ENCODE data around the gene SFRP5. TPM values are rescaled to one million over a fixed set of nuclear protein-coding genes. Genes with fewer than 3 reads are reported as not detected.

The SFRP5 gene
- total RNA-seq, 4 donors from 2014 or later = 0.25 to 2.2 (median 0.93) TPM; not detected in 1

GRCh38 chr10:97784200-97784810, 12.5 kb upstream of the SFRP5 start:
- Histone ChIP-seq H3K4me3 (no peak overlapping the region), H3K9me3 (no peaks in the 10 kb centered on the region), H3K27me3 (no peaks in the 10 kb centered on the region), H3K27ac (no peak overlapping the region), H3K36me3 (no peaks in the 10 kb centered on the region), H3K4me1 (peaks cover 4 to 25% of the 10 kb centered on the region in 2 donors)
- no peak for DNase-seq
- intact Hi-C loops (cut with DNase I; ENCODE audit: low total_unique reads) = no loop called here
- in situ Hi-C loops (cut with MboI; ENCODE audit: low sequenced_read_pairs in 4 of 4) = loop anchor here in 1 of 4 donors (25.0 kb wide), 1 partner anchor 253 kb away; the partner anchor contains the start of gene CRTAC1
- ATAC-seq = no peak
- TF ChIP-seq POLR2A (IDR thresholded peaks at IDR 0.05) (no peak), CTCF (IDR thresholded peaks at IDR 0.05 in 4 of 5, conservative IDR thresholded peaks at IDR 0.05 in 1 of 5) (no peak)

GRCh38 chr10:97782455-97783228, 10.8 kb upstream of the SFRP5 start:
- in situ Hi-C loops (cut with MboI; ENCODE audit: low sequenced_read_pairs in 4 of 4) (loop anchor here in 1 of 4 donors (25.0 kb wide), 1 partner anchor 255 kb away; the partner anchor contains the start of gene CRTAC1), intact Hi-C loops (cut with DNase I; ENCODE audit: low total_unique reads) (no loop called here)
- Histone ChIP-seq H3K4me3 (no peak overlapping the region), H3K27me3 (no peaks in the 10 kb centered on the region), H3K36me3 (no peaks in the 10 kb centered on the region), H3K4me1 (peaks cover 4 to 21% of the 10 kb centered on the region in 2 donors), H3K9me3 (no peaks in the 10 kb centered on the region), H3K27ac (peak overlapping the region in 2 of 4 donors; percentile 41 to 45)
- TF ChIP-seq CTCF (IDR thresholded peaks at IDR 0.05 in 4 of 5, conservative IDR thresholded peaks at IDR 0.05 in 1 of 5) (no peak), POLR2A (IDR thresholded peaks at IDR 0.05) (no peak)
- ATAC-seq (peak; percentile 49 to 82), DNase-seq (peak; percentile 24 to 67)

- Histone ChIP-seq H3K27ac (peak overlapping the region in 2 of 4 donors; percentile 41 to 45), H3K4me3 (no peak overlapping the region), H3K27me3 (no peaks in the 10 kb centered on the region), H3K4me1 (peaks cover 4 to 21% of the 10 kb centered on the region in 2 donors), H3K9me3 (no peaks in the 10 kb centered on the region), H3K36me3 (no peaks in the 10 kb centered on the region)
- DNase-seq = no peak
- peak; percentile 21 to 28 for ATAC-seq
- intact Hi-C loops (cut with DNase I; ENCODE audit: low total_unique reads) (no loop called here), in situ Hi-C loops (cut with MboI; ENCODE audit: low sequenced_read_pairs in 4 of 4) (loop anchor here in 1 of 4 donors (25.0 kb wide), 1 partner anchor 256 kb away; the partner anchor contains the start of gene CRTAC1)
- TF ChIP-seq CTCF (IDR thresholded peaks at IDR 0.05 in 4 of 5, conservative IDR thresholded peaks at IDR 0.05 in 1 of 5) (no peak), POLR2A (IDR thresholded peaks at IDR 0.05) (no peak)
These were observed 10.0 kb upstream of the SFRP5 start for GRCh38 chr10:97781618-97782331.

GRCh38 chr10:97780841-97781617, 9.2 kb upstream of the SFRP5 start:
- Histone ChIP-seq H3K27ac (peak overlapping the region in 2 of 4 donors; percentile 6 to 41), H3K4me1 (peaks cover 4 to 21% of the 10 kb centered on the region in 2 donors), H3K9me3 (no peaks in the 10 kb centered on the region), H3K36me3 (no peaks in the 10 kb centered on the region), H3K27me3 (no peaks in the 10 kb centered on the region), H3K4me3 (no peak overlapping the region)
- no peak for ATAC-seq
- intact Hi-C loops (cut with DNase I; ENCODE audit: low total_unique reads) (no loop called here), in situ Hi-C loops (cut with MboI; ENCODE audit: low sequenced_read_pairs in 4 of 4) (loop anchor here in 1 of 4 donors (25.0 kb wide), 1 partner anchor 256 kb away; the partner anchor contains the start of gene CRTAC1)
- TF ChIP-seq POLR2A (IDR thresholded peaks at IDR 0.05) (no peak), CTCF (IDR thresholded peaks at IDR 0.05 in 4 of 5, conservative IDR thresholded peaks at IDR 0.05 in 1 of 5) (no peak)
- DNase-seq = no peak

Measured in gastrocnemius medialis (tissue), 4 donors.